Natural killer cell treated with Interleukin-12 subunit alpha and Interleukin-12 subunit beta and Interleukin-15 and Interleukin-18, amount 100 ng/mL, for 72 hours (primary cell): ENCODE measurements around the gene KCNQ1. TPM values are rescaled to one million over a fixed set of nuclear protein-coding genes. Genes with fewer than 3 reads are reported as not detected.

Experiments
- ATAC-seq, 2 donors: fragments of 150-1000 bp; cut with Tn5 transposase in 1 of 2; sonication (Bioruptor Pico), chemical (Tn5 transposase) in 1 of 2; 2 replicates each; pipeline ENCODE4 v1.10.0; 2021
- DNase-seq: peaks from one replicate; pipeline ENCODE4 v3.0.0; 2022; ENCODE audit warnings: low spot score
- H3K27ac Mint-ChIP-seq, 2 donors: 1 replicate in 1 of 2; 2 replicates in 1 of 2; pipeline ENCODE4 v1.8.0; 2022; ENCODE audit warnings: mixed read lengths in 2 of 2, mild to moderate bottlenecking in 1 of 2, moderate library complexity in 1 of 2
- H3K27me3 Mint-ChIP-seq, 2 donors: 1 replicate in 1 of 2; 2 replicates in 1 of 2; pipeline ENCODE4 v1.8.0; 2022; ENCODE audit warnings: mixed read lengths in 2 of 2
- H3K36me3 Mint-ChIP-seq: one replicate; pipeline ENCODE4 v1.8.0; 2022; ENCODE audit warnings: mixed read lengths
- H3K4me1 Mint-ChIP-seq, 2 donors: 1 replicate in 1 of 2; 2 replicates in 1 of 2; pipeline ENCODE4 v1.8.0; 2022; ENCODE audit warnings: low read depth in 2 of 2, mixed read lengths in 2 of 2, mild to moderate bottlenecking in 1 of 2
- H3K4me3 Mint-ChIP-seq: one replicate; pipeline ENCODE4 v1.8.0; 2022; ENCODE audit warnings: mixed read lengths
- H3K9me3 Mint-ChIP-seq: 2 replicates; pipeline ENCODE4 v1.8.0; 2022; ENCODE audit warnings: mixed read lengths
- total RNA-seq, 2 donors: library from RNA; stranded (reverse); gene quantifications; one replicate each; pipeline ENCODE4 v1.2.3, GENCODE V29; 2022

KCNQ1 gene
- total RNA-seq, 2 donors from 2014 or later, result 0.19 to 1.4 TPM

- no peak overlapping the region for H3K27ac Mint-ChIP-seq
- H3K9me3 Mint-ChIP-seq, result no peaks in the 10 kb centered on the region
- no peaks in the 10 kb centered on the region for H3K27me3 Mint-ChIP-seq
- H3K4me3 Mint-ChIP-seq, result no peak overlapping the region
- no peaks in the 10 kb centered on the region for H3K36me3 Mint-ChIP-seq
- H3K4me1 Mint-ChIP-seq, result no peaks in the 10 kb centered on the region
- DNase-seq (no peak), ATAC-seq (no peak)
These were observed 19.3 kb upstream of the KCNQ1 start for GRCh38 chr11:2425506-2425905.

- Mint-ChIP-seq H3K4me1 (peaks cover 0 to 2% of the 10 kb centered on the region in 2 donors), H3K36me3 (no peaks in the 10 kb centered on the region), H3K27me3 (no peaks in the 10 kb centered on the region), H3K4me3 (no peak overlapping the region), H3K27ac (no peak overlapping the region), H3K9me3 (no peaks in the 10 kb centered on the region)
- ATAC-seq (no peak), DNase-seq (no peak)
These were observed 18.6 kb upstream of the KCNQ1 start for GRCh38 chr11:2426221-2426620.

DNA sequence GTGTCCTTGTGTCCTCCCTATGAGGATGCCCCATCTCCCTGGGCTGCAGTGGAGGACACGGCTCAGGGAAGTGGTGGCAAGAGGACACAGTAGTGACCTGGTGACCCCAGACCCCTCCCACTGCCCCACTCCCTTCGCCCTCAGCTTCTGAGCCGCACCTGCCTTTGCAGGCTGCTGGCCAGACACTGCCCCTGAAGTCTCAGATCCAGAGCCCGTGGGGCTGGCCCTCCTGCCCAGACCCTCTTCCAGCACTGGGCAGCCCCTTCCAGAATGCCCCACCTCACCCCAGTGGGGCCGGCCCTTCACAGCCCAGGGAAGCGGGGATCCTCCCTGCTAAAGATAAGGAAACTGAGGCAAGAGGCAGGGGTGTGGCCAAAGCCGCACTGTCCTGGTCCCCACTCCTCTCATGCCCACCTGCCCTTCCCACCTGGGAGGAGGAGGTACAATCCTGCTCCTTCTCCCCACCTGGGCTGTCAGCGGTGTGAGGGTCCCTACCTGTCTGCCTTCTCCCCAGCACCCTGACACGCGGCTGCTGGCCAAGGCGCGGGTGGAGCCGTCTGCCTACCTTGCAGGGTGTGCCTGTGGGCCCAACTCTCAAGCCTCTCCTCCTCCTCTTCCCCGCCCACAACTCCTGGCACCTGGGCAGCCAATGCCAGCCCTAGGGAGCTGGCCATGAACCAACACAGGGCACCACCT lies 17.8 kb upstream of the KCNQ1 start:
- H3K36me3 Mint-ChIP-seq, result no peaks in the 10 kb centered on the region
- DNase-seq (no peak), ATAC-seq (no peak)
- H3K27me3 Mint-ChIP-seq, result no peaks in the 10 kb centered on the region
- no peak overlapping the region for H3K27ac Mint-ChIP-seq
- H3K9me3 Mint-ChIP-seq, result no peaks in the 10 kb centered on the region
- no peak overlapping the region for H3K4me3 Mint-ChIP-seq
- peaks cover 0 to 2% of the 10 kb centered on the region in 2 donors for H3K4me1 Mint-ChIP-seq

DNA sequence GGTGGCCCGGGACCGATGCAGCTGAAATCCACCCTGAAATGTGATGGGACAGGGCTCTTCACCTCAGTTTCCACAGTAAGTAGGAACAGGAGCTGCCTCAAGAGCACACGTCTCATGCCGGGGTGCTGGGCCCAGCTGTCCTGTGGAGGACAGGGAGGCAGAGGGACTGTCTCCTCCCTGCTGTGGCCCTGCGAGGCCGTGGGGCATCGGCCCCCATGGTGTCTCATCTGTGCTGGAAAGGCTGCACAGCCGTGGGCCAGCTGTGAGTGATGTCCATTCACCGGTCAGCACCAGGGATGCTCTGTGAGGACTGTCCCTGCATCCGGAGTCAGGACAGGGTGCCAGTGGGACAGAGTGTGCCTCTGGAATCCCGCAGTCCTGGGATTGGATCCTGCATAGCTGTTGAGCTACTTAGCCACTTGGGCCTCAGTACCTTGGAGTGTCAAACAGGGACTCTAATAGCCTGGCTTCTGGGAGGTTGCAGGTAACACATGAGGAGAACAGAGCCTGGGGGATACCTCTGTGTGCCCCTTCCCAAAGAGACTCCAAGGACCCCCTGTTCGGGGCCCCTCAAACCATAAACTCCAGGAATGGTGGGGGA lies 17.0 kb upstream of the KCNQ1 start:
- no peak for ATAC-seq
- no peak overlapping the region for H3K4me3 Mint-ChIP-seq
- H3K27ac Mint-ChIP-seq, result no peak overlapping the region
- DNase-seq, result no peak
- H3K27me3 Mint-ChIP-seq, result no peaks in the 10 kb centered on the region
- H3K9me3 Mint-ChIP-seq, result no peaks in the 10 kb centered on the region
- no peaks in the 10 kb centered on the region for H3K36me3 Mint-ChIP-seq
- H3K4me1 Mint-ChIP-seq, result peaks cover 0 to 2% of the 10 kb centered on the region in 2 donors

GRCh38 chr11:2428322-2428795 lies 16.4 kb upstream of the KCNQ1 start:
- Mint-ChIP-seq H3K9me3 (no peaks in the 10 kb centered on the region), H3K36me3 (no peaks in the 10 kb centered on the region), H3K27ac (no peak overlapping the region), H3K4me1 (peaks cover 0 to 2% of the 10 kb centered on the region in 2 donors), H3K4me3 (no peak overlapping the region), H3K27me3 (no peaks in the 10 kb centered on the region)
- ATAC-seq, result peak; percentile 74 to 84
- no peak for DNase-seq

GRCh38 chr11:2431395-2431794 lies 13.4 kb upstream of the KCNQ1 start:
- no peak for DNase-seq
- Mint-ChIP-seq H3K27me3 (no peaks in the 10 kb centered on the region), H3K9me3 (no peaks in the 10 kb centered on the region), H3K4me3 (no peak overlapping the region), H3K27ac (peak overlapping the region in 1 of 2 donors; percentile 57), H3K36me3 (no peaks in the 10 kb centered on the region), H3K4me1 (peaks cover 0 to 2% of the 10 kb centered on the region in 2 donors)
- no peak for ATAC-seq

- ATAC-seq (no peak), DNase-seq (peak; percentile 2)
- H3K9me3 Mint-ChIP-seq, result no peaks in the 10 kb centered on the region
- no peak overlapping the region for H3K27ac Mint-ChIP-seq
- no peaks in the 10 kb centered on the region for H3K36me3 Mint-ChIP-seq
- H3K4me1 Mint-ChIP-seq, result peaks cover 0 to 2% of the 10 kb centered on the region in 2 donors
- no peak overlapping the region for H3K4me3 Mint-ChIP-seq
- no peaks in the 10 kb centered on the region for H3K27me3 Mint-ChIP-seq
These were observed 12.6 kb upstream of the KCNQ1 start for GRCh38 chr11:2432171-2432621.

GRCh38 chr11:2432628-2433071 lies 12.2 kb upstream of the KCNQ1 start:
- Mint-ChIP-seq H3K27ac (no peak overlapping the region), H3K27me3 (peaks cover 0 to 1% of the 10 kb centered on the region in 2 donors), H3K4me3 (no peak overlapping the region), H3K9me3 (no peaks in the 10 kb centered on the region), H3K36me3 (no peaks in the 10 kb centered on the region), H3K4me1 (peaks cover 0 to 2% of the 10 kb centered on the region in 2 donors)
- ATAC-seq (no peak), DNase-seq (peak; percentile 44)

- no peaks in the 10 kb centered on the region for H3K36me3 Mint-ChIP-seq
- no peaks in the 10 kb centered on the region for H3K9me3 Mint-ChIP-seq
- peaks cover 0 to 5% of the 10 kb centered on the region in 2 donors for H3K27me3 Mint-ChIP-seq
- H3K4me3 Mint-ChIP-seq, result no peak overlapping the region
- no peak overlapping the region for H3K27ac Mint-ChIP-seq
- peaks cover 0 to 2% of the 10 kb centered on the region in 2 donors for H3K4me1 Mint-ChIP-seq
- ATAC-seq (no peak), DNase-seq (peak; percentile 37)
These were observed 11.5 kb upstream of the KCNQ1 start for GRCh38 chr11:2433106-2433925.

DNA sequence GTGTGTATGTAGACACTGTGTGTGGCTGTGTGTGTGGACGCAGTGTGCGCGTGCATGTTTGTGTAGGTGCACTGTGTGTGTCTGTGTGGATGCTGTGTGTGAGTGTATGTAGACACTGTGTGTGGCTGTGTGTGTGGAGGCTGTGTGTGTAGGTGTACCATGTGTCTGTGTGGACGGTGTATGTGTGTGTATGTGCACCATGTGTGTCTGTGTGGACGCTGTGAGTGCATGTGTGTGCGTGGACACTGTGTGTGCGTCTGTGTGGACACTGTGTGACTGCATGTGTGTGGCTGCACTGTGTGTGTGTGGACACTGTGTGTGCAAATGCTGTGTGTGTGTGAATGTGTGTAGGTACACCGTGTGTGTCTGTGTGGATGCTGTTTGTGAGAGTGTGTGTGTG lies 10.8 kb upstream of the KCNQ1 start:
- peaks cover 0 to 2% of the 10 kb centered on the region in 2 donors for H3K4me1 Mint-ChIP-seq
- peaks cover 0 to 5% of the 10 kb centered on the region in 2 donors for H3K27me3 Mint-ChIP-seq
- no peak for ATAC-seq
- H3K27ac Mint-ChIP-seq, result no peak overlapping the region
- no peaks in the 10 kb centered on the region for H3K9me3 Mint-ChIP-seq
- H3K4me3 Mint-ChIP-seq, result no peak overlapping the region
- H3K36me3 Mint-ChIP-seq, result no peaks in the 10 kb centered on the region
- peak; percentile 56 for DNase-seq

GRCh38 chr11:2434506-2435255 lies 10.1 kb upstream of the KCNQ1 start:
- Mint-ChIP-seq H3K9me3 (no peaks in the 10 kb centered on the region), H3K4me1 (peaks cover 0 to 2% of the 10 kb centered on the region in 2 donors), H3K4me3 (no peak overlapping the region), H3K27me3 (peaks cover 2 to 5% of the 10 kb centered on the region in 2 donors), H3K27ac (no peak overlapping the region), H3K36me3 (no peaks in the 10 kb centered on the region)
- DNase-seq (peak; percentile 26), ATAC-seq (no peak)

GRCh38 chr11:2435288-2436012 lies 9.4 kb upstream of the KCNQ1 start:
- DNase-seq (peak; percentile 40), ATAC-seq (no peak)
- Mint-ChIP-seq H3K27me3 (peaks cover 6 to 8% of the 10 kb centered on the region in 2 donors), H3K27ac (no peak overlapping the region), H3K4me1 (peaks cover 0 to 2% of the 10 kb centered on the region in 2 donors), H3K4me3 (no peak overlapping the region), H3K9me3 (no peaks in the 10 kb centered on the region), H3K36me3 (no peaks in the 10 kb centered on the region)
